Gastrocnemius medialis (tissue), 4 donors: ENCODE measurements around the gene IL17RE.

ENCODE experiments used
- POLR2A ChIP-seq, 2 donors: fragments of 450-650 bp; IDR thresholded peaks; one replicate each; pipeline ENCODE4 v1.6.1; 2017; ENCODE audit warnings: antibody characterized with exemption in 2 of 2, mild to moderate bottlenecking in 2 of 2, moderate library complexity in 2 of 2
- TF ChIP-seq, protein P1 (sequence below), 5 experiments: fragments of 450-650 bp in 3 of 5; fragments of 200-600 bp in 2 of 5; sonication (generic) in 2 of 5; IDR thresholded peaks in 4 of 5; conservative IDR thresholded peaks in 1 of 5; 1 replicate in 4 of 5; 2 replicates in 1 of 5; pipeline ENCODE4 v1.5.1; 2016 to 2019; ENCODE audit warnings: antibody characterized with exemption in 5 of 5, mild to moderate bottlenecking in 3 of 5, moderate library complexity in 3 of 5

DNA sequence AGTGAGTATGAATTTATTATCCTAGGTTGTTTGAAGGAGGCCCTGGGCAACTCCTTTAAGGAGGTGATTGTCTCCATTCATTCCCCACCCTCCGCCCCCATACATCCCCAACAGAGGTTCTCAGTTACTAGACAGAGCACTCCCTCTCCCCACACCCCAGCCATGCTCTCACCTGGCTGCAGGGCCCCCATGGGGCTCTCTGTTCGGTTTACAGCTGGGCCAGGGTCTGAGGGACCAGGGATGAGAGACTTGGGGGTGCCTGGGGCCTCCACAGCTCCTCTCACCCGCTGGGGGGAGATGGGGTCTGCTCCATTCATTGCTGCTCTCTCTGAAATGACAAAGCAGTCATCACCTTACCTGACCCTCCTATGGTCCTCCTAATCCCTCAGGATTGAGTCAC, 45.9 kb downstream of the IL17RE start:
- TF ChIP-seq, protein P1, sequence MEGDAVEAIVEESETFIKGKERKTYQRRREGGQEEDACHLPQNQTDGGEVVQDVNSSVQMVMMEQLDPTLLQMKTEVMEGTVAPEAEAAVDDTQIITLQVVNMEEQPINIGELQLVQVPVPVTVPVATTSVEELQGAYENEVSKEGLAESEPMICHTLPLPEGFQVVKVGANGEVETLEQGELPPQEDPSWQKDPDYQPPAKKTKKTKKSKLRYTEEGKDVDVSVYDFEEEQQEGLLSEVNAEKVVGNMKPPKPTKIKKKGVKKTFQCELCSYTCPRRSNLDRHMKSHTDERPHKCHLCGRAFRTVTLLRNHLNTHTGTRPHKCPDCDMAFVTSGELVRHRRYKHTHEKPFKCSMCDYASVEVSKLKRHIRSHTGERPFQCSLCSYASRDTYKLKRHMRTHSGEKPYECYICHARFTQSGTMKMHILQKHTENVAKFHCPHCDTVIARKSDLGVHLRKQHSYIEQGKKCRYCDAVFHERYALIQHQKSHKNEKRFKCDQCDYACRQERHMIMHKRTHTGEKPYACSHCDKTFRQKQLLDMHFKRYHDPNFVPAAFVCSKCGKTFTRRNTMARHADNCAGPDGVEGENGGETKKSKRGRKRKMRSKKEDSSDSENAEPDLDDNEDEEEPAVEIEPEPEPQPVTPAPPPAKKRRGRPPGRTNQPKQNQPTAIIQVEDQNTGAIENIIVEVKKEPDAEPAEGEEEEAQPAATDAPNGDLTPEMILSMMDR (IDR thresholded peaks at IDR 0.05 in 4 of 5, conservative IDR thresholded peaks at IDR 0.05 in 1 of 5) = no peak
- TF ChIP-seq POLR2A (IDR thresholded peaks at IDR 0.05) = no peak
